RCC 7860 (cell line): Measurements from ENCODE around the gene TP73.

ENCODE experiments used
- DNase-seq: peaks from one replicate; pipeline ENCODE4 v3.0.0-alpha.2; 2015; ENCODE audit warnings: low spot score
- FAIRE-seq: peaks from 2 replicates; lab custom pipeline; 2012; peaks lifted over from hg19 to GRCh38; lab: Jason Lieb, UNC

The TP73 gene

GRCh38 chr1:3633344-3634058, 18.8 kb upstream of the TP73 start:
- FAIRE-seq, result no peak

GRCh38 chr1:3634059-3634800, 18.1 kb upstream of the TP73 start:
- DNase-seq, result no peak
- FAIRE-seq, result no peak

More at GRCh38 chr1:3633344-3634058, 18.8 kb upstream of the TP73 start:
- no peak for DNase-seq

GRCh38 chr1:3636080-3636479, 16.2 kb upstream of the TP73 start:
- no peak for FAIRE-seq
- no peak for DNase-seq

GRCh38 chr1:3636531-3636930, 15.8 kb upstream of the TP73 start:
- FAIRE-seq, result no peak
- DNase-seq, result no peak

GRCh38 chr1:3638027-3638426, 14.3 kb upstream of the TP73 start:
- FAIRE-seq, result no peak
- DNase-seq, result no peak

GRCh38 chr1:3638676-3639075, 13.6 kb upstream of the TP73 start:
- DNase-seq, result no peak
- no peak for FAIRE-seq

GRCh38 chr1:3639397-3639911, 12.9 kb upstream of the TP73 start:
- no peak for DNase-seq
- no peak for FAIRE-seq

- FAIRE-seq, result no peak
Observed at GRCh38 chr1:3640121-3640837, 12.0 kb upstream of the TP73 start.

GRCh38 chr1:3641046-3641760, 11.1 kb upstream of the TP73 start:
- no peak for DNase-seq
- no peak for FAIRE-seq

More at GRCh38 chr1:3640121-3640837, 12.0 kb upstream of the TP73 start:
- DNase-seq, result no peak

GRCh38 chr1:3641816-3642215, 10.5 kb upstream of the TP73 start:
- DNase-seq (no peak), FAIRE-seq (no peak)

- no peak for DNase-seq
- FAIRE-seq, result no peak
Observed at GRCh38 chr1:3642919-3643675, 9.2 kb upstream of the TP73 start.

- FAIRE-seq (no peak), DNase-seq (no peak)
Observed at GRCh38 chr1:3644273-3644672, 8.0 kb upstream of the TP73 start.

- FAIRE-seq (no peak), DNase-seq (no peak)
Observed at GRCh38 chr1:3645247-3645646, 7.1 kb upstream of the TP73 start.

GRCh38 chr1:3645666-3646355, 6.5 kb upstream of the TP73 start:
- FAIRE-seq (no peak), DNase-seq (no peak)

GRCh38 chr1:3646596-3646995, 5.7 kb upstream of the TP73 start:
- DNase-seq, result no peak
- no peak for FAIRE-seq

- peak; percentile 14 for FAIRE-seq
- DNase-seq, result peak; percentile 74
Observed at GRCh38 chr1:3649342-3650247, 2.7 kb upstream of the TP73 start, which contains the start of gene WRAP73. Gene WRAP73, minus strand, starts transcription at chr1:3650103. Its CDS starts 104 bp downstream, at chr1:3649999.

- FAIRE-seq, result no peak
- DNase-seq, result no peak
Observed at GRCh38 chr1:3650248-3651025, 1.9 kb upstream of the TP73 start.
